DMS153 treated with DMSO at 0.1 percent for 48 hours (cell line): ENCODE data around the gene CHST1.
A peak's percentile ranks its signal among the peaks of the same experiment; 100 is the strongest.

Experiments used
- DNase-seq: peaks from one replicate; lab custom pipeline; 2025; ENCODE audit not compliant: unreplicated experiment; lab: John Stamatoyannopoulos, UW

CHST1 gene, protein sequence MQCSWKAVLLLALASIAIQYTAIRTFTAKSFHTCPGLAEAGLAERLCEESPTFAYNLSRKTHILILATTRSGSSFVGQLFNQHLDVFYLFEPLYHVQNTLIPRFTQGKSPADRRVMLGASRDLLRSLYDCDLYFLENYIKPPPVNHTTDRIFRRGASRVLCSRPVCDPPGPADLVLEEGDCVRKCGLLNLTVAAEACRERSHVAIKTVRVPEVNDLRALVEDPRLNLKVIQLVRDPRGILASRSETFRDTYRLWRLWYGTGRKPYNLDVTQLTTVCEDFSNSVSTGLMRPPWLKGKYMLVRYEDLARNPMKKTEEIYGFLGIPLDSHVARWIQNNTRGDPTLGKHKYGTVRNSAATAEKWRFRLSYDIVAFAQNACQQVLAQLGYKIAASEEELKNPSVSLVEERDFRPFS

DNA sequence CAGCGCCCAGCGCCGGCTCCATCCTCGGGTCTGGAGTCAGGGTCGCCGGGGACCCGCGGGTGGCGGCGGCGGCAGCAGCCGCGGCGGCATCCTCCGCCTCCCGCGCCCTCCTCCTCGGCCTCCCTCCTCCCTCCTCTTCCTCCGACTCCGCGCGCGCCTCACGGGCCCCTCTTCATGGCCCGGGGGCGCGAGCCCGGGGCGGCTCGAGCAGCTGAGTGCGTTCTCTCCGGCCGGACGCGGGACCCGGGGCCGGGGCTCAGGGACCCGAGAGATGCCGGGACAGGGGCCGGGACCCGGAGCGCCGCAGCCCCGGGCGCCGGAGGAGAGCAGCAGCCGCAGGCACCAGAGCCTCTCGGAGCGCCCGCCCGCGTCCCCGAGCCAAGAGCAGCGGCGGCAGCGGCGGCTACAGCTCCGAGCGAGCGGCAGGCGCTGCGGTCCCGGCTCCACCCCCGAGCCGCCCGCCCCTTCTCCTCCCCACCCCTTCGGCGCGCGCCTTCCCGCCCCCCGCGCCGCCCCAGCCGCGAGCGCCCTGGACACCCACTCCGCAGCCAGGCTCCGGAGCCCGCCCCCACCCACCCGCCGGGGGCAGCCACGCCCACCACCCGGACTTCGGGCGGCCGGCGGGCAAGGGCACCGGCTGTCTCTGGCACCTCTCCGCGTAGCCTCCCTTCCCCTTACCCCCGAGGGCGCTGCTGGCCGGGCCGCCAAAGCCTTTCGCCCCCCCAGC, at the start of gene CHST1:
TSS of gene CHST1 (minus strand) at position 417 of the 727 bp plus-strand sequence. CDS start 14,699 bp downstream, outside the sequence.
- DNase-seq: peak; percentile 22

DNA sequence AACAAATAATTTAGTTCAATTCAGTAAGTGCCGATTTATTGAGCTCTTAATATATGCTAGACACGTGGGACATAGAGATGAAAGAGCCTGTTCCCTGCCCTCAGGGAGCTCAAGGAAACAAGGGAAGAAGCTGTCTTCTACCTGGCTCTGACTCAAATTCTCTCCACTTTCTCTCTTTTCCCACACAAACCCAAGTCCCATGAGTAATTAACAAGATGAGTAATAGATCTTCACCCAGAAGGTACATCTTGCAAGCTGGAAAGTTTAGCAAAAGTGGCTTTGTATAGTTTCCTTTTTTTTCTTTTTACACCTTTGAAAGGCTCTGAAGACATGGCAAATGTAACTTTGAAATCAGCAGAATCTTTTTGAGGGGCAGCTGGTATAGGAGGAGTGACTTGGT, 48.2 kb upstream of the CHST1 start:
- DNase-seq: no peak

DNA sequence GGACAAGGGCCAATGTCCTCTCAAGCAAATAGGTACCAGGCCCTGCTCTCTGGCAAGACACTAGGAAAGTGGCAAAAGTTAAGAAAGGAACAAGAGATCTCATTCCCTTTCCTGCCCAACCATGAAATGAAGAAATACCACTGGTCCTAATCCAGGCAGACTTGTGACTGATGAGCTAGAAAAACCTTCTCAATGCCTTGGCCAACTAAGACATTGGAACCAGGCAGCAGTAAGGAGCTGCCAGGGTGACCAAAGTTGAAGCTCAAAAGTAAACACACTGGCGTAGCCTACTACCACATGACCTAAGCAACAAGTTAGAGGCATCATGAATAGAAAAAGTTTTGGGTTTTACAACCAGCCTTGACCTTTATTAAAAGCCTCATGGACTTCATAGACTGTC, 45.1 kb upstream of the CHST1 start:
- DNase-seq: no peak

DNA sequence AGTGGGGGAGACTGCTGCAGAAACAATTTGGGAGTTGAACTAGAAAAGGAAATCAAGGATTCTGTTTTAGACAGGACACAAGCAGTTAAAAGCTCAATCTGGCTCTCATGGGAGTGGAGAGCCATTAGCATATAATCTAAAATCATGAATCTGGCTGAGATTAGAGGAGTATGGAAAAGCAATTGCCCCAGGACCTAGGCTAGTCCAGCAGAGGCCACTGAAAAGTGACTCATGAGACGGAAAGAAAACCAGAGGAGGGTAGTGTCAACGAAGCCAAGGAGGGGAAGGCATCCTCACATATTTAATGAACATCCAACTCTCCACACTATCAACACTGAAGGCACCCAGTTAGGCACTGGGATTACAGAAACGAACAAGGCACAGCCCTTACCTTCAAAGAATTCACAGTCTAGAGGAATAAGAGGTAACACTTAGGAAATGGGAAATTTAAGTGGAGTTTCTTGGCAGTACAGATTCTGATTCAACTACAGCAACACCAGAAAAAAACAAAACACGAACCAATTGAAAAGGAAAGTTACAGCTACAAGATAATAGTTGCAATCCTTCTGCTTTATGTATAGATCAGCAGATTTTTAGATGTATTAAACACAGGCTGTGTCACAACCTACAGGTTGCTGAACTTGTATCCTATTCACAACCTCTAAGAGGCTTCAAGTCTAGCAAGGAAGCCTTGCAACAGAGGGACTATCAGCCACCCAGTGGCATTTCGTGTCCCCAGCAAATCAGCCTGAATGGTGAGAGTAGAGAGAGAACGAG, 43.7 kb upstream of the CHST1 start:
- no peak for DNase-seq

DNA sequence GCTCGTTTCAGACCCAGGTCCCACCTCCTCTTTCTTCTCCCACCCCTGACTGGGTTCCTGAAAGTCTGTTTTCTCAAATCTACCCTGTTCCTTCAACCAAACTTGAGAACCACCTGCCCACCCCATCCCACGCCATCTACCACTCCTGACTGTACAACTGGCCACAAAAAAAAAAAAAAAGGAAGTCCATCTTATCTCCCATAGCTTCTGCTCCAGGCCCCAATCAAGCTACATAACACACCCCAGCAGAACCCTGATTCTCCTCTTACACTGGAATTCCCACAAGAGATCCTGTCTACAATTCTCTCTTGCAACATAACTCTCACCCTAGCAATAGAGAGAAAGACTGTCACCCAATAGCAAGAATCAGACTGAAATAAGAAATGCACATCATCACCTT, 39.2 kb upstream of the CHST1 start:
- no peak for DNase-seq

DNA sequence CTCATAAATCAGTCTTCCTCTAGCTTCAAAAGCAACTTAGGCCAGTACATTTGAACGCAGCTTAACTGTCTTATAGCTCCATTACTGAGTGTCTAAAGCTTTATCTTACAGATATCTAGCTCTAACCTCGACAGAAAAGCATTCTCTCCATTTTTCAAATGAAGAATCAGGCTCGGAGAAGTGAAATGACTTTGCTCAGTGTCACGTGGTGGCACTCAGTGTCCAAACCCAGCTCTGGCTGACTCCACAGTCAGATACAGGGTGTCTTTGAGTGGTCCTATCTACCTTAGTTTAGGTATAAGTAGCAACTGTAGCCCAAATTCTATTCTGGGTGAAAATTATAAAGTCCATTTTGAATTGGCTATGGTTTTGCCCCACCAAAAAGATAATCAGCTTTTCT, 38.7 kb upstream of the CHST1 start:
- no peak for DNase-seq

DNA sequence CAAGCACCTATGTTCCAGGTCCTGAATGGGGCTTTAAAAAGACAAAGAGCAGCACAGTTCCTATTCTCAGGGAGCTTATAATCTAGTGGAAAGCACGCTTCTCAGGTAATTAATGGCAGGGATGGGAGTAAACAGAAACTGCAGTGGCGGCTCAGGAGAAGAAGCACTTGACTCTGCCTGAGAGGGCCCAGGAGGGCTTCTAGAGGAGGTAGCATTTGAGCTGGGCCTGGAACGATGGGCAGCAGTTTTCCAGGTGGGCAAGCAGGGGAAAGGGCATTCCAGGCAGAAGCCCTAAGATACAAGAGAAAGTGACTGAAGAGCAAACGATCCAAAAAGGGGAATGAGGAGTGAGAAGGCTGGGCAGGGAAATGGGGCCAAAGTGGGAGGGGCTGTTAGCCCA, 37.1 kb upstream of the CHST1 start:
- no peak for DNase-seq

DNA sequence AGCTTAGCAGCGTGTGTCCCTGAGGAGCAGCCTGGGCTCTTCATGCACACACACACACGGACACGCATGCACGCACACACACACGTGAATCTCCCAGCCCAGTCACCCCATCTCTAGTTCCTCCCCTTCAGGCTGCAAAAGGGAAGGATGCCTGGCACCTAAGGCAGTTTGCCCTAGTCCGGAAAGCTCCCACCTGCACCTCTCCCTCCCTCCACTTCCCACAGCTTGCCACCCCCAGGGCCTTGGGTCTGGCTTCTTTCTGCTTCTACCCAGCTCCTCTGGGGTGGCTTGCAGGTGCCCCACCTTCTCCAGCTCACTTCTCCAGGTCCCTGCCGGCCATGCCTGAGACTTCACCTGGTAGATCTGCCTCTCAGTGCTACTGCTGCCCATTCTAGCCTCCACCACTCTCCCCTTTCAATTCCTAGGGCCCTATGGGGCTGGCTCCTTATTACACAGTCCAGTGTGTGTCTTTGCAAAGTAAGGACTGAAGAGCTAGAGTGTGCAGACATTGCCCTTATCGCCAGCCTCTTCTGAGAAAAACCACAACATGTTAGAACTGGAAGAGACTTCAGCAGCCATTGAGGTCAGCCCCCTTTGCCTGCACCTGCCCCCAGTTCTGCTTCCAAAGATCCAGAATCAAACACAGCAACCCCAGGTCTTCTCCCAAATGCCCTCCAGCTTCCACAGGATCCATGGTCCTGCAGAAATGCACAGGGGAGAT, 33.5 kb upstream of the CHST1 start:
- DNase-seq: no peak

DNA sequence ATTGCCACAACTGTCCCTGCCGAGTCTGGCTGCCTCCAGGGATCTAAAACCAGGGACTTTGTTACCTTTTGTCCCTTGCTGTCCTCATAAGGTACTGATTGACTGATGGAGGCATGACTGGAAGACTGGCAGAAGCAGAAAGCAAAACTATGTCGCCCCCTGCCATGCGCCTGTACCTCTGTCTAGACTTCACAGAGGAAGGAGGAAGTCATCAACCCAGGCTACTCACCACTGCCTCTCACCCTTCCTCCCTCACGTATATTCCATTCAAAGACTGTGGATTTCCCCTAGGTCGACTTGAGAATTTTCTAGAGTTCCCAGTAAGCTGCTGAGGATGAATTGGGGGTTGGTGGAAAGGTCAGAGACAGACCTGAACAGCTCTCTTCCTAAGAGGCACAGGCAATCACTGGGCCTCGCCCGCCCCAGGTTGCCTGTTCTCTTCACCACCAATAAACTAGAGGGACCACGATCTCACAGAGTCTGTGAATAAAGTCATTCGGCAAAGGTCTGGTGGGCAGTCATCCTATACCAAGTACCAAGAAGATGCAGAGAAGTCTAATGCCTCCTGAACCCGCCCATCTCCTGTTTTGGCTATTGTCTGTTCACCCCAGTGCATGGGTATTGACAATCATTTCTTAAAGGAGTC, 27.5 kb upstream of the CHST1 start:
- no peak for DNase-seq

DNA sequence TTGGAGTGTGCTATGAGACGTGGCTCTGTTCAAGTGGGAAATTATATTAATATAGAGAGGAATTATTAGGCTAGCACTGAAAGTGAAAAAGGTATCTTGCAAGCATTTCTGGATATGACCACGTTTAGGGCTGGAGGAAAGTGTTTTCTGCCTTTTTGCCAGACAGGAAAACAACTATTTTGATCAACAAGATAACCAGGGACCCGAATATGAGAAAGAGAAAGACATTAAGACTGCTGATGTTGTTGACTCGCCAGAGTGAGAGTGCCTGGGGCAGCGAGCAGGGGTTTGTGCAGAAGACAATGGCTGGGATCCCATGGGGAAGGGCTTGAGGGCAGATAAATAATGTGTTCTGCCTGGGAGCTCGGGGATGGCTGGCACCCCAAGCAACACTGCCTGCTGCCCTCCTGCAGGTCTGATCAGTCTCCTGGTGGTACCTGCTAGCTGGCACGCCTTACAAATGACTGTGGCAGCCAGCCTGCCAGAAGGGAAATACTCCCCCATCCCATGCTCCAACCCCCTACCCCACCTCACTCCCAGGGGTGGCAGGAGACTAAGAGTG, 23.1 kb upstream of the CHST1 start:
- peak; percentile 29 for DNase-seq

DNA sequence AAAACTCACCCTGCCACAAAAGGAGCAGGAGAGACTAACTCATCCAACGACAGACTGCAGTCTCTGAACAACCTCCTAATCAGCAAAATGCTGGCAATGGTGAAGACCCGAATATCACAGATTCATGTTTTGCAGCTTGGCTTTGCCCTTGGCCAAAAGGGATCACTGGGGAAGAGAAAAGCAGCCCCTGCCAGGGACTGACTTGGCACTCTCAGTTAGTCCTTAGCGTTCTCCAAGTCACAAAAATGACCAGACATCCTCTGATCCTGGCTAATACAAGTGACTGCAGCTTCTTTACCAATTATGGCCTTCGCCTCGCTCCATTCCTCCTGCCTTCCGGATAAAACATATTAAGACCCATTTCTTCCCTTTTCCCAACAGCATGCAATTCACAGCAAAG, 22.4 kb upstream of the CHST1 start:
- no peak for DNase-seq

DNA sequence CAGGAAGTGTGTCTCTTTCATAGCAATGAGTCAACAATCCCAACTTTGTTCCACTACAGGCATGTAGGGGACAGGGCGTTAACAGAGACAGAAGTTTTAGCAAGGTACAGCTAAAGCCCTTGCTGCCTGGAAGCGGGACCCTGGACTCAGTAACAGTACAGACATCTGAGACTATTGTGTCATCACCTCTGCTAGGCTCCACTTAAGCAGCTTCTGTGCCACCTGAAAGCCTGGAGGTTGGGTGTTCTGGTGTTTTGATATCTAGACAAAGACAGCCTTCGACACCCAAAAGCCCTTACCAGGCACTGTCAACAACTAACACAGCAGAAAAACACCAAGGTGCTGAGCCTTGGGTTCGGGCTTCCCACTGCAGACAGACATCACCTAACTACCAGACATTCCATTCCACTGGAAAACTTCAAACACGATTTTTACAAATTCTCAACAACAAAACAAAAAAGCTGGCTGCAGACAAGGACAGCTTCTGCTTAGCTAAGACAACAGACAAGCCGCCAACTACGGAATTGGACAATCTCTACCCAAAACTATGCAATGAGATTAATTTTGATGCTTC, 20.6 kb upstream of the CHST1 start:
- DNase-seq: no peak

DNA sequence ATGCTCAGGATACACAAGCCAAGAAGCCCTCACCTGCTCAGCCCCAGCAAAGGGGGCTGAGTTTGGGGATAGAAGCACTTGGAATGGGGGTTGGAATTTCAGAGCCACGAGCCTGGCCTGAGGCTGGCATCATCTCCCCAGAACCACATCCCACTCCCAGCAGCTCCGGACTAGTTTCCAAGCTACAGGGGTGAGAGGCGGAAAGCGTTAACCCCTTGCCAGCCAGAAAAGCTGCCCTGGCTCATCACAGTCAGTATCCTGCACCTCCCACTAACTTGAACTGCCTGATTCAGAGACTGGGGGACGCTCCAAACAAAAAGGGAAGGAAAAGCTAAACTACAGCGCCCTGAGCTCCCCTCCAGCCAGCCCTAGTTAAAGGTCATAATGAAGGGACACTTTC, 19.0 kb upstream of the CHST1 start:
- no peak for DNase-seq

DNA sequence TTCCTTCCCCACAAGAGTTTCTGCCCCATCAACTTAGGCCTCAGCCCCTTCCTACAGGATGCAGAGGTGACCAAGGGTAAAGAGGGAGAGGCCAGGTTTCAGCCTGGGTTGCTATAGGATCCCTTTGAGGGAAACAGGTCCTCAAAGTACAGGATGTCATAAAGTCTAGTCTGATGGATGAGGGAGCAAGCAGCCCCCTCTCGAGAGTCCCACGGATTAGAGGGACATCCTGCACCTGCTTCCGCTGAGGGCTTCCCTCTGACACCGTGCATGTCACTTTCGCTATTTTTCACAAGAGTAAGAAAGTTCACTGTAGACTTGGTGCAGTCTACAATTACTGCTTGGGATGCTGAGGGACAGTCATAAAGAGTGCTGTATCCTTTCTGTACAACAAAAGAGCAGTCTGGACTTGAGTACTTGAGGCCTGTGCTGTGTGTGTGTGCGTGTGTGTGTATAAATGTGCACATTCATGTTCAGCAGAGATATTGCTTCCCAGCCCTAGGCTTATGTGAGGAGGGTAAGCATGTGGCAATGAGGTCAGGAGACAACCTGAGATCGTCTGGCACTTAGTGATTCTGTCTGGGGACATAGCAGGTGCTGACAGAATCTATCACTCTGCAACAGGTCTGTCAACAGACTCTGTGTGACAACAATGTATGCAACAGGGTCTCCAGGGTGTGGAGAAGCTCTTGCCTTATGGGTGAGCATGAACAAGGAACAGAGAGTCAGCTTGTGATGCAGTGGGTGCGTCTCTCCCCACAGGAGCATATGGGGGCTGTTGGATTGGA, 18.0 kb upstream of the CHST1 start:
- DNase-seq: no peak

DNA sequence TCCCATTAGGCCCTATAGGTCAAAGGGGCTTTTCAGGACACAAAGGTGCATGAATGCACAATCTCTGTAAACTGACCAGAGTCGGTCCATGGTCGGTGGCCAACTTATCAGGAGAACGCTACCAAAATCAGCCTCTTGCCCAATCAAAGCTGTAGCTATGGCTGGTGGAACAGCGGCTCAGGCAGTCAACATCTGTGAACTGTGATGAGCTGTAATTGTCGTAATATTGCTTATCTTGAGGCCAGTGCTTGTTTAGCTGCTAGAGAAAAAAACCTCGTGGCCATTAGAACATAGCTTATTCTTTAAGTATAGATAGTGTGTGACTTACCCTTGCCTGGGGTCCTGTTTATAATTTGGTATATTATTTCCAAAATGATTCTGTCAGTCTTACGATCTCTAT, 14.4 kb upstream of the CHST1 start:
- DNase-seq: no peak

DNA sequence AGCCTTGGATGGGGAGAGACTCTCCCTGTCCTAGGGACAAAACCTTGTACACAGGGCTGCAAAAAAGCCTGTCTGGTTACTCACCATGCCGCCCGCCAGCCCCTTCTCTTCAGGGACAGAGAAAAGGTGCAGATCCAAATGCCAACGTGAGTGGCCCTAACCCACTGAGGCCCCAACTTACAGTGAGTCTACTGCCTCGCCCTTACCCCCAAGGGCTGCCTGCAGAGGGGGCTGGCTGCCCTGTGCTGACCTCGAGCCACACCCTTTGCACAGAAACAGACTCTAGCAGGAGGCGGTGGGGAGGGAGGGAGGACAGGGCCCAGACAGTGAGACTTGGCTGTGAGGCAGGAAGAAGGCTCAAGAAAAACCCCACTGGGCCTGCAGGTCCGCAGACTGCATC, 13.6 kb upstream of the CHST1 start:
- DNase-seq: no peak

DNA sequence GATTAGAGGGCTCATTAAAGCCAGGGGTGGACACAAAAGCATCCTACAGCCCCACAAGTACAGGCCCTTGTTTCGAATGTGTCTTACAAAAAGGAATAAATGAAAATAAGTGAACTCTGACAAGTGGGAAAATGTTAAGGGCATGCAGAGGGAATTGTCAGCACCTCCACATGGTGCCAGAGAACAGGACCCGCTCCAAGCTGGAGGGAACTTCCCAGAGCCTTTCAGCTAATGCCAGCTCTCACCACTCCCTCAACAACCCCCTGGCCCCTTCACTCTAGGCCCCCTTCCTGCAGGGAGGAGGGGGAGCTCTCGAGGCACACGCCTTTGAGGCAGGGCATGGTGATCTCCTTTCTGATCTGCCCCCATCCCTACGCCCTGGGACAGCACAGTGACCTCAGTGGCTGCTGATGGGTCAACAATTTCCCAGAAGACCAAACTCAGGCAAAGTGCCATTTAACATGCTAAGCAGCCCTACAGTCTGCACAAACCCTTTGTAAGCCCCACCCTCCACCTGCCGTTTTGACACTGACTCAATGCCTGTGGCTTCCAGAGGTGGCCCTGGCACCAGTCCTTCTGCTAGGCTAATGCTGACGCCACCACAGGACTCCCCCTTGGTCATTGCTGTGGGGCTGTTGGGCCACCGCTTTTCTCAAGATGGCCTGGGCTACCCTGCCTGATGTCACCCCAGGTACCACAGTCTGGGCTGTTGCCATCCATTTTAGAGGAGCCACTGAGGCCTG, 12.5 kb upstream of the CHST1 start:
- DNase-seq: no peak

DNA sequence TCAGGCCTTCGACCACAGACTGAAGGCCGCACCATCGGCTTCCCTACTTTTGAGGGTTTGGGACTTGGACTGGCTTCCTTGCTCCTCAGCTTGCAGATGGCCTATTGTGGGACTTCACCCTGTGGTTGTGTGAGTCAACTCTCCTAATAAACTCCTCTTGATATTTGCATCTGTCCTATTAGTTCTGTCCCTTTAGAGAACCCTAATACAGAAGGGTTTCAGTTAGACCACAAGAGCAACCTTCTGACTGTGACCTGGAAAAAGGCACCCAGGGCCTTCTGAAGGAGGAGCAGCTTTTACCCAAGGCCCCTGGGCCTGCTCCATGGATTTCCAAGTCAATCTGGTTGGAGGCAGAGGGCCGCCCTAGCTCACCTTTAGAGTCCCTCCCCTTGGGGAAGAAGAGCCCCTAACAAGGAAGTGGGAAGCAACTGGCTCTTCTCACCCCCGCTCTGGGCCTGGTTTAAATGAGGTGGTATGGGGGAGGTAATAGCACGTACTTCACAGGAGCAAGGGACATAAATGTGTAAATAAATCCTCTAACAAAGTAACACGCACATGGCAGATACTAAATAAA, 11.2 kb upstream of the CHST1 start:
- no peak for DNase-seq
